ENCODE data around the gene SSNA1. TPM values are rescaled to one million over a fixed set of nuclear protein-coding genes. Genes with fewer than 3 reads are reported as not detected.
A peak's percentile ranks its signal among the peaks of the same experiment; 100 is the strongest.

Gene SSNA1, protein sequence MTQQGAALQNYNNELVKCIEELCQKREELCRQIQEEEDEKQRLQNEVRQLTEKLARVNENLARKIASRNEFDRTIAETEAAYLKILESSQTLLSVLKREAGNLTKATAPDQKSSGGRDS
- 10 to 100 TPM; 30.5 to 37.4 TPM for total RNA-seq
- 10 to 100 TPM; 77.0 to 87.1 TPM for polyA plus RNA-seq
- long read RNA-seq, donor 1, transcript SSNA1-201 (3 exons, 896 nt), result major isoform, 20 of 24 reads
- long read RNA-seq, donor 1, partial matches to known transcripts, result 0 of 24 reads
- long read RNA-seq, donor 1, other reads (novel, unspliced or antisense), result 2 of 24 reads
- long read RNA-seq, donor 2, transcript SSNA1-202 (2 exons, 1,170 nt), result major isoform, 11 of 26 reads
- long read RNA-seq, donor 2, transcript SSNA1-201 (3 exons, 896 nt), result major isoform, 11 of 26 reads
- long read RNA-seq, donor 2, partial matches to known transcripts, result 2 of 26 reads
- long read RNA-seq, donor 2, other reads (novel, unspliced or antisense), result 1 of 26 reads

DNA sequence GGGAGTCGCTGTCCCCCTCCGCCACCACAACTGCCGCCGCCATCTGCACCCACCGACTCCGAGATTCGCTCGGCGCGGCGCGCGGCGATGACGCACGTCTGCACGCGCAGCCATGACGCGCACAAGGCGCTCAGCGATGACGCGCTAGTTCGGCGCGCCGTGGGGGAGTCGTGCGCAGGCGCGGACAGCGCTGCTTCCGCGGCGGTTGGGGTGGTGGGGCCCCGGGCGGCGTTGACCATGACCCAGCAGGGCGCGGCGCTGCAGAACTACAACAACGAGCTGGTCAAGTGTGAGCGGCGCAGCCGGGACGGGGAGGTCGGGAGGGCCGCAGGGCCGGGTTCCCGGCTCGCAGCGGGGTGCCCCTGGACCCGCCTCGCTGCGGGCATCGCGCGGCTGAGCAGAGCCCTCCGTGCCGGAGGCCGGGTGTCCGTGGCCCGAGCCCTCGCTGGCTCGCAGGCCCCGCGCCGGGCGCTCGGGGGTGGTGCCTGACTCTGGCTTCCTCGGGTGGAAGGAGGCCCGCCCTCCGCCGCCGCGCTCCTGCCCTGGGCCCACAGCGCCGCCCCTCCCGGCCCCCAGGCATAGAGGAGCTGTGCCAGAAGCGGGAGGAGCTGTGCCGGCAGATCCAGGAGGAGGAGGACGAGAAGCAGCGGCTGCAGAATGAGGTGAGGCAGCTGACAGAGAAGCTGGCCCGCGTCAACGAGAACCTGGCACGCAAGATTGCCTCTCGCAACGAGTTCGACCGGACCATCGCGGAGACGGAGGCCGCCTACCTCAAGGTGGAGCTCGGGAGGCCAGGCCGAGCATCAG is at the start of gene SSNA1, which contains the start of gene ANAPC2:
Gene SSNA1 (plus strand): TSS at position 187 of the 807 bp plus-strand sequence. CDS start 51 bp downstream, at position 238.
Gene ANAPC2 (minus strand): TSS at position 71 of the 807 bp plus-strand sequence. CDS start 28 bp downstream, at position 43.
- ATAC-seq (ENCODE audit: low FRiP score), result peak; percentile 95
- no peaks in the 10 kb centered on the region for H3K4me1 ChIP-seq (ENCODE audit: control insufficient read depth in 1 of 2, insufficient read depth in 2 of 2, low read length in 2 of 2)
- peak within 1 kb of the TSS; percentile 71 to 74 for H3K4me3 ChIP-seq (ENCODE audit: low read length in 2 of 2)
- intact Hi-C loops (cut with DNase I), result no loop called here
- no peaks in the 10 kb centered on the region for H3K9me3 ChIP-seq (ENCODE audit: control insufficient read depth, low read length)
- peak; percentile 93 to 98 for DNase-seq
- 0 to 1% methylated on average over 75 to 98 of the region's 98 CpGs for WGBS, 2 donors
- no peaks in the 10 kb centered on the region for H3K27me3 ChIP-seq (ENCODE audit: control insufficient read depth in 1 of 2, insufficient read depth in 2 of 2, low read length in 1 of 2)
- no peaks in the 10 kb centered on the region for H3K36me3 ChIP-seq (ENCODE audit: control insufficient read depth in 1 of 2, insufficient read depth in 2 of 2, low read length in 1 of 2)
- H3K27ac ChIP-seq (ENCODE audit: low read depth in 1 of 2, low read length in 2 of 2), result peak within 1 kb of the TSS; percentile 34 to 72

DNA sequence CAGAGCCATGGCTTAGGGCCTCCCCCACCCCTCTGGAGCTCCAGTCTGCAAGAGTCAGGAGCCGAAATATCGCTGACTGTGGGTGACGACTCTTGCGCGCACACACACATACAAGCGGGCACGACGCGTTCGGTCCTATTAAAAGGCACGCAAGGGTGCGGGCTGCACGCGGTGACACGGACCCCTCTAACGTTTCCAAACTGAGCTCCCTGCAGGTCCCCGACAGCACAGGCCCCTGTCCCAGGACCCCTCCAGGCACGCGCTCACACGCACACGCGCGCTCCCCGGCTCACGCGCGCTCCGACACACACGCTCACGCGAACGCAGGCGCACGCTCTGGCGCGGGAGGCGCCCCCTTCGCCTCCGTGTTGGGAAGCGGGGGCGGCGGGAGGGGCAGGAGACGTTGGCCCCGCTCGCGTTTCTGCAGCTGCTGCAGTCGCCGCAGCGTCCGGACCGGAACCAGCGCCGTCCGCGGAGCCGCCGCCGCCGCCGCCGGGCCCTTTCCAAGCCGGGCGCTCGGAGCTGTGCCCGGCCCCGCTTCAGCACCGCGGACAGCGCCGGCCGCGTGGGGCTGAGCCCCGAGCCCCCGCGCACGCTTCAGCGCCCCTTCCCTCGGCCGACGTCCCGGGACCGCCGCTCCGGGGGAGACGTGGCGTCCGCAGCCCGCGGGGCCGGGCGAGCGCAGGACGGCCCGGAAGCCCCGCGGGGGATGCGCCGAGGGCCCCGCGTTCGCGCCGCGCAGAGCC is 49.6 kb upstream of the SSNA1 start, which contains the start of gene GRIN1:
Gene GRIN1 (plus strand): TSS at position 433 of the 746 bp plus-strand sequence. CDS start 333 bp downstream, outside the sequence.
- no peaks in the 10 kb centered on the region for H3K4me1 ChIP-seq (ENCODE audit: control insufficient read depth in 1 of 2, insufficient read depth in 2 of 2, low read length in 2 of 2)
- H3K27ac ChIP-seq (ENCODE audit: low read depth in 1 of 2, low read length in 2 of 2), result no peak within 1 kb of the TSS
- no peak for ATAC-seq (ENCODE audit: low FRiP score)
- DNase-seq, result no peak
- H3K36me3 ChIP-seq (ENCODE audit: control insufficient read depth in 1 of 2, insufficient read depth in 2 of 2, low read length in 1 of 2), result no peaks in the 10 kb centered on the region
- no peaks in the 10 kb centered on the region for H3K27me3 ChIP-seq (ENCODE audit: control insufficient read depth in 1 of 2, insufficient read depth in 2 of 2, low read length in 1 of 2)
- no peaks in the 10 kb centered on the region for H3K9me3 ChIP-seq (ENCODE audit: control insufficient read depth, low read length)
- H3K4me3 ChIP-seq (ENCODE audit: low read length in 2 of 2), result no peak within 1 kb of the TSS
- intact Hi-C loops (cut with DNase I), result no loop called here
- WGBS, 2 donors, result 4% methylated on average over 89 to 104 of the region's 104 CpGs

DNA sequence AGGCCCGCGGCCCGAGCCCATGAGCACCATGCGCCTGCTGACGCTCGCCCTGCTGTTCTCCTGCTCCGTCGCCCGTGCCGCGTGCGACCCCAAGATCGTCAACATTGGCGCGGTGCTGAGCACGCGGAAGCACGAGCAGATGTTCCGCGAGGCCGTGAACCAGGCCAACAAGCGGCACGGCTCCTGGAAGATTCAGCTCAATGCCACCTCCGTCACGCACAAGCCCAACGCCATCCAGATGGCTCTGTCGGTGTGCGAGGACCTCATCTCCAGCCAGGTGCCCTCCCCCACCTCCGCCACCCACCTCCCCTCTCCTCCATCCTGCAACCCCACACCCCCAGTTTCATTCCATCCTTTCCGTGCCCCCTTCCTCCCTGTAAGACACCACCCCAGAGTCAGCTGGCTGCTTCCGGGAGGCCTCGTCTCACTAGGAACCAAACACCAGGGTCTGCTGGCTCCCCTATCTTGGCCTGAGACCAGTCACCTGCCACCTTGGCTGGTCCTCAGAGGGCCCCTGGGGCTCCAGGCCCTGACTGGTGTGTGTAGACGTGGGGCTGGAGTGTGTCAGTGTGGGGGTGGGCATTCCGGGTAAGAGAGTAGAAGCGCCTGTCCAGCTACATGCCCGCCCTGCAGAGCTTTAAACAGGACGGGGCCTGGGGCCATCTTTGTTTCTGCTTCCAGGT is 48.9 kb upstream of the SSNA1 start:
- no peaks in the 10 kb centered on the region for H3K4me1 ChIP-seq (ENCODE audit: control insufficient read depth in 1 of 2, insufficient read depth in 2 of 2, low read length in 2 of 2)
- ATAC-seq (ENCODE audit: low FRiP score), result no peak
- no peaks in the 10 kb centered on the region for H3K36me3 ChIP-seq (ENCODE audit: control insufficient read depth in 1 of 2, insufficient read depth in 2 of 2, low read length in 1 of 2)
- intact Hi-C loops (cut with DNase I), result no loop called here
- no peak overlapping the region for H3K4me3 ChIP-seq (ENCODE audit: low read length in 2 of 2)
- no peak for DNase-seq
- no peak overlapping the region for H3K27ac ChIP-seq (ENCODE audit: low read depth in 1 of 2, low read length in 2 of 2)
- WGBS, 2 donors, result 26% methylated on average over 37 of the region's 37 CpGs
- H3K27me3 ChIP-seq (ENCODE audit: control insufficient read depth in 1 of 2, insufficient read depth in 2 of 2, low read length in 1 of 2), result no peaks in the 10 kb centered on the region
- H3K9me3 ChIP-seq (ENCODE audit: control insufficient read depth, low read length), result no peaks in the 10 kb centered on the region

GRCh38 chr9:137140151-137141012 is 48.1 kb upstream of the SSNA1 start:
- Histone ChIP-seq H3K36me3 (ENCODE audit: control insufficient read depth in 1 of 2, insufficient read depth in 2 of 2, low read length in 1 of 2) (no peaks in the 10 kb centered on the region), H3K4me1 (ENCODE audit: control insufficient read depth in 1 of 2, insufficient read depth in 2 of 2, low read length in 2 of 2) (no peaks in the 10 kb centered on the region), H3K27ac (ENCODE audit: low read depth in 1 of 2, low read length in 2 of 2) (no peak overlapping the region), H3K4me3 (ENCODE audit: low read length in 2 of 2) (no peak overlapping the region), H3K27me3 (ENCODE audit: control insufficient read depth in 1 of 2, insufficient read depth in 2 of 2, low read length in 1 of 2) (no peaks in the 10 kb centered on the region), H3K9me3 (ENCODE audit: control insufficient read depth, low read length) (no peaks in the 10 kb centered on the region)
- WGBS, 2 donors, result 53 to 57% methylated on average over 26 of the region's 26 CpGs
- ATAC-seq (ENCODE audit: low FRiP score) (no peak), DNase-seq (no peak)
- intact Hi-C loops (cut with DNase I), result no loop called here

DNA sequence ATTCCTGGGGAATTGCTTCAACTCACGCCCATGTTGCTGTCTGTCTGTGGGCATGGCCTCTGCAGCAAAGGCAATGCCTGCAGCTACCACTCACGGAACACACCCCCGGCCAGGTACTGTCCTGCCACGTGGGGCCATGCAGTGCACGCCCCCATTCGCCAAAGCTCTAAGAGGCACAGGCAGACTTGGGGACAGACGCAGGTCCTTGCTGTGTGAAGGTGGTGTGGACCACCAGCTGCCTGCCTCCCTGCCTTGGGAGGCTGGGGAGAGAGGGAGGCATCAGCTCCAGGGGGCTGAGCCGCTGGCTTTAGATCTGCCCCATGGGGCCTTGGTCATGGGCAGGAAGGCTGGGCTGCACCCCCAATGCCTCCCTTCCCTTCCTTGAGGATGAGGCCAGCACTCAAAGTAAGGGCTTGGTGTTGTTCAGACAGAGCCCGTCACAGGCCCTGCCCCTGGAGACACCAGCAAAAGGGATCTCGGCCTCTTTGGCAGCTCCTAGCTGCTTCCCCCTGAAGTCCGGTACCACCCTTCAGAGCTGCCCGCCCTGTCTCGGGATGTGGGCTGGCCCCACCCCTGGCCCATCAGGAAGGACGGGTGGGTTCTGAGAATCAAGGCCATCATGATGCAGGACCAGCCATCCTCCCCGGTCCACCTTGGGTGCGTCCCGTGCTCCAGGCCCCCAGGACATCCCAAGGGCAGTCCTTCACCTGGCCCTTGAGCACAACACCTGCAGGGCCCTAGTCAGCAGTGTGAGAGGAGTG is 47.2 kb upstream of the SSNA1 start:
- no peak for ATAC-seq (ENCODE audit: low FRiP score)
- Histone ChIP-seq H3K4me1 (ENCODE audit: control insufficient read depth in 1 of 2, insufficient read depth in 2 of 2, low read length in 2 of 2) (no peaks in the 10 kb centered on the region), H3K27me3 (ENCODE audit: control insufficient read depth in 1 of 2, insufficient read depth in 2 of 2, low read length in 1 of 2) (no peaks in the 10 kb centered on the region), H3K27ac (ENCODE audit: low read depth in 1 of 2, low read length in 2 of 2) (no peak overlapping the region), H3K4me3 (ENCODE audit: low read length in 2 of 2) (no peak overlapping the region), H3K36me3 (ENCODE audit: control insufficient read depth in 1 of 2, insufficient read depth in 2 of 2, low read length in 1 of 2) (no peaks in the 10 kb centered on the region), H3K9me3 (ENCODE audit: control insufficient read depth, low read length) (no peaks in the 10 kb centered on the region)
- intact Hi-C loops (cut with DNase I), result no loop called here
- 73 to 75% methylated on average over 17 of the region's 17 CpGs for WGBS, 2 donors
- DNase-seq, result no peak

GRCh38 chr9:137141976-137142936 is 46.2 kb upstream of the SSNA1 start:
- DNase-seq (no peak), ATAC-seq (ENCODE audit: low FRiP score) (no peak)
- H3K36me3 ChIP-seq (ENCODE audit: control insufficient read depth in 1 of 2, insufficient read depth in 2 of 2, low read length in 1 of 2), result no peaks in the 10 kb centered on the region
- H3K27ac ChIP-seq (ENCODE audit: low read depth in 1 of 2, low read length in 2 of 2), result no peak overlapping the region
- no peaks in the 10 kb centered on the region for H3K27me3 ChIP-seq (ENCODE audit: control insufficient read depth in 1 of 2, insufficient read depth in 2 of 2, low read length in 1 of 2)
- intact Hi-C loops (cut with DNase I), result no loop called here
- 70 to 77% methylated on average over 22 to 24 of the region's 24 CpGs for WGBS, 2 donors
- no peaks in the 10 kb centered on the region for H3K4me1 ChIP-seq (ENCODE audit: control insufficient read depth in 1 of 2, insufficient read depth in 2 of 2, low read length in 2 of 2)
- H3K4me3 ChIP-seq (ENCODE audit: low read length in 2 of 2), result no peak overlapping the region
- H3K9me3 ChIP-seq (ENCODE audit: control insufficient read depth, low read length), result peaks cover 1% of the 10 kb centered on the region
